ENCODE results near the gene JARID2.

Gene JARID2

DNA sequence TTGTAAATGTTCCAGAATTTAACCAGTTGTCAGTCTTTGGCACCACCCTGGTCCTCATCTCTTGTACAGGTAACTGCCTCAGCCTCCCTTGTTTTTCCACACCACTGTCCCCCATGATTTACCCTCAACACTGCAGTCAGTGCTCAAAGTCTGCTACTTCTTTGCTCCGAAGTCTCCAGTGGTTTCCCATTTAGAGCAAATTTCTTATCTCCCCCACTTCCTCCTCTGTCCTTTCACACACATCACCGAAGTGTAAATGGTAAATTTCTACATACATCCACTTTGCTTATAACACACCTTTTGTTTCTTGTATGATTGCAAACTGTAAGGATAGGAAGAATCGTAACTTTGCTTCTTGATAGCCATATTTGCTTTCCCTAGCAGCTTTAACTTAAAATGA lies 115.3 kb downstream of the JARID2 start:
- DNase-seq = no peak

DNA sequence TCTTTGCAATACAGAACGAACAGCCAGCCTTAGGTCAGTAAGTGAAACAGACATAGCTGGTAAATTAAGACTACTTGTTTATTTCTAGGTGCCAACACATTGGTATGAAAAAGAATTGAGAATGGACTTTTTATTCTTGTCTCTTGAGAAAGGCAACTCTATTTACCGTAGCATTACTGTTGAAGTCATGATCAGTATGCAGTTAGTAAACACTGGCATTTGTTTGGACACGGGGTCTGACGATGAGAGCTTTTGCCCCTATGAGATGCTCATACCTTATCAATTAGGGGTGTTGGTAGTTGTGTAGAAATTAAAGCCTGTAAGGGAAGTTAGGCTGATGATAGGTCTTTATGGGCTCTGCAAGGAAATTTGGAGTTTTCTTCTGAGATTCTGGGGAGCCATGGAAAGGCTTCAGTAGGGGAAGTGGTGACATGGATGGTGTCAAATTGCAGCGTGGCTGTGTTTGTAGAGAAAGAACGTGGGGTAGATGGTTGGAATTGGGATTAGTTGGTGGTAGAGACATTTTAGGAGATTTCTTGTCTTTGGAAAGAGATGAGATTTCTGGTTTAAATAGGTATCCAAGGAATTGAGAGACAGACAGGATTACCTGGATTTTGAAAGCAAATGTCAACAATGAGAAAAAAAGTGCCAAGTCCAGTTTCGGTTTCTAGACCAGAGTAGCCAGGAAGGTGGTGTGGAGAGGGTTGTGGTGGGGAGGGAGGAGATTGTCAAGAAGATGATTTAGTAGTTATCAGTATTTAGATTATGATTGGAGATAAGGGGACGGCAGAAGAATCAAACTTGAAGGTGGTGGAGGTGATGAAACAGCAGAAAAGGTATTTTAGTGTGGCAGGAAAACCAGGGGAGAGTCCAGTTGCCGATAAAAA lies 116.6 kb downstream of the JARID2 start:
- DNase-seq = no peak

DNA sequence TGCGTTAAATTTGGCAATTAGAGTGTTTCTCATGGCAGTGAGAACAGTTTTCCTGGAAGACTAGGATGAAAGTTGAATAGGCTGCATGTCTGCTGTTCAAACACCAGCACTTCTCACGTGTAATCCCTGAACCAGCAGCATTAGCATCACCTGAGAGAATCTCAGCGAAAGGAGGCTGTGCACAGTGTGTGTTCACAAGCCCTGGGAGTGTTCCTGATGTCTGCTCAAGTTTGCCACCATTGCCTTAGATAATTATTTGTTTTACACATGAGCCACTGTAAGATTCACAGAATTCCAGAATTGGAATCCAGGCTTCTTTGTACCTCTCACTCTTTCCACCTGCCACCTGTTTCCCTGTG lies 117.3 kb downstream of the JARID2 start:
- DNase-seq = no peak

DNA sequence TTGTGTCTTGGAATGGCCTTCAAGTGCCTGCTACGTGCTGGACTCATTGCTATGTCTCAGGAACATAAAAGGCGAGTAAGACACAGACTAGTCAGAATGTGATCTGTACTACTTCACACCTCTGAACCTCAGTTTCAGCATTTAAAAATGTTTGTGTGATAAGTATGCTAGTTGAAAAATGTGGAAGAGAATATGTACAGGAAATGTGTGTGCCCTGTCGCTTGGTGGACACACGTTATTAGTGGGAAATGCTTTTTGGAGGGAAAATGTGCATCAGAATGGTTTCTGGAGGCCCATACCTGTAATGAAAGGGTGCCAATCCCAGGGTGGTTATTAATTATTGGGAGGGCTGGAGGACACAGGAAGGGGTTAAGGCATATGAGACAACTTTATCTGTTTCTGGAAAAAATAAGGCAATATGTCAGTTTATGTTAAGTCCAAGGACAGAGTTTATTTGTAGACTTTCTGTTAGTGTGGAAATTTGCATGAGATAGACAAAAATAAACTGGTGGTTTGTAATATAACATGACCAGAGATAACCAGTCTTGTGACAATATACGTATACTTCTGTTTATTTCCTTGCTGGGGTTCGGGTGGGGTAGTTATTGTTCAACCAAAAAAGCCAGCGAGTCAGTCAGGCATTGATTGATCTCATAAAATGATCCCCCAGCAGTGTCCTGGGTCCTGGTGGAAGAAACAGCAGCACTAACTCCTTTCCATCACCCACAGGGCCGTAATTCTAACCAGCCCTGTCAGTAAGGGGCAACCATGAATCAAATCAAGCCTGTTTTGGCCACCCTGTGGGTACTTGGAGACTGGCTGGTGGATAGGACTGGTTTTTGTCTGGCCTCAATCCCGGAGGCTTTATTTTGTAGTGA lies 117.9 kb downstream of the JARID2 start:
- no peak for DNase-seq

DNA sequence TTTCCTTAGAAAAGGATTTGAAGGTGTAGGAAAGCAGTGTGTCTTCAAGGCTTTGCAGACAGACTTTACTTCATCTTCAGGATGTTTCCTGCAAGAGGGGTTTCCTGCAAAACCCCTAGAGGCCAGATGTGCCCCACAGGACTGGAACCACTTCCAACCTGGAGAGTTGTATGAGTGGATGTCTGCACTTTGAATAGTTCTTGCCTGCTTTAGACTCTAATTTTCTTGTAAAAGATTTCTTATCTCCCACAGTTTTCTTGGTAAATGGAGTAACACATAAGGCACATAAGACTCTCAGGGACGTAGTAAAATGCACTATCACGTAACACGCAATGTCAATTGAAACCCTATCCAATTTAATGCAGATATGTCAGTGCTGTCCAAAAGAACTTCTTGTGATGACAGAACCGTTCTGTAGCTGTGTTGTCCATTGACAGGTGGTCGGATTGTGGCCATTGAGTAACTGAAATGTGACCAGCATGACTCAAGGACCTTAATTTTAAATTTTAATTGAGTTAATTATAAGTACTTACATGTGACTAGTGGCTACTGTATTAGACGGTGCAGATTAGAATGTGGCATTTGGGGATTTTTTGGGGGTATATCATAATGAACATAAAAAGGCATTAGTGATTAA lies 118.7 kb downstream of the JARID2 start:
- no peak for DNase-seq

DNA sequence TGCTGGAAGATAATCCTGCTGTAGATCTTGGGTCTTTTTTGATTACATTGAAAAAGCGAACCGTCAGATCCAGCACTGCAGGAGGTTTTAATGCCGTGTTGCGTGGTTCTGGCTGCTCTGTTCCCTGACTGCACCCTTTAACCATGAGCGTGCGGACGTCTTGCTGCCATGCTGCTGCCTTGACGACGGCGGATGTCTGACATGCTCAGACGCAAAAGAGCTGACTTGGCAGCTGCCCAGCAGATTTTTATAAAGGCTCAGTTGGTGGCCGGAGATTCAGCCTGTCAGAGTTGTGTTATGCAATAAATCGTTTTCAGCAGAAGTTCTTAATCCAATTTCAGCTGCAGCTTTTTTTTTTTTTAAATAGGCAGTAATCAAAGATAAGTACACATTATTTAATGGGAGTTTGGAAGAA lies 119.4 kb downstream of the JARID2 start:
- DNase-seq = no peak

DNA sequence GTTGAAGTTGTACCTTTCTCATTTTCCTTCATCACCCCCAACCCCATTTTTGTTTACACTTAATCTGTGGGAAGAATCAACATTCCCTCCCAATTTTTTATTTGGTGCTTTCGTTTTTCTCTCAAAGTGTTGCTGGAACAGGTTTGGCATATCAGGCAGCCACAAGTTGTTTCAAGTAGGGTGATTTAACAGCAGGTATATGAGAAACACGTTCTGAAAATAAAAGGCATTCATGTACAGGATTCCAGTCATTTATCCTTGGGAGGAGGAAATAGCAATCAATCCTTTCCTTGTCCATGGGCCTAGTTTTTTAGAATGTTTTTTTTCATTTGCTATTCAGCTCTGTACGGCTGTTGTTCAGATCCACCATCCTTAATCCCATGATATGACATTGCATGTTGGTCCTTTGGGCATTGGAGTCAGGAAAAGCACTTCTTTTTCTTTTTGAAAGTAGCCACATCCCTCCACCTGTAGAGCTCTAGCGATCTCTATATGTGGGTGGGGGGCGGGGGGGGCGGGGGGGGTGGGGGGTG lies 120.2 kb downstream of the JARID2 start:
- DNase-seq = no peak

DNA sequence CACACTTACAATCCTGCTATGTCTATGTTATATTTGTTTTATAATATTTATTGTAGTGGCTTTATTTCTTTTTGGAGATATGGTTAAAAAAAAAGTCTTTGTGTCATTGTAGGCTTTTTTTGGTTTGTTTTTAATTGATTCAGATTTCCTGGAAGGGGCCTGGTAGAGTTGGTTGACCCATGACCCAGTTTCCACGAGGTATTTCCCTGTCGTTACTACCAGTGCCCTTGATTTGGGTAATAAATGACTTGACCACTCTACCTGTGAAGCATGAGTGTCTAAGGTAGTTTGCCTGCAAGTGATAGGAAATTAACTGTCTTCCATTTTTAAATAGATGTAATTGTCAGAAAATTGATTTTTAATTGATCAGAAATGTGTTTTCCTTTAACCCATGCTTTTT lies 121.0 kb downstream of the JARID2 start:
- no peak for DNase-seq

DNA sequence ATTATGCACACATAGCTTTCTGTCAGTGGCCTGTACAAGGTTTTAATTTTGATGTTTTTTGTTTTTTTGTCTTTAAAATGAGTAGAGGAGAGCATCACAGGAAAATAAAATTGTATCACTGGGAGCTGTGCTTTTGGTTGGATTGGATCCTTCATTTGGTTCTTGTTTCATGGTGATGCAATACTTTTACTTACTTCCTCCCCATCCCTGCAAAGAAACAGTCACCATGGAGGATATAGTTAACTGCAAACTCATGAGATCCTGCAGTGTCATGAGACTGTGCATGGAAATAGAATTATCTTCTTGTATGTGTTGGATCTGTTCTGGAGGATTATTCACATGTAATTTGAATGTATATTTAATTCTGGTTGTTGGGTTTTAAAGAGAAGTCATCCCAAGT lies 122.3 kb downstream of the JARID2 start:
- DNase-seq = no peak

DNA sequence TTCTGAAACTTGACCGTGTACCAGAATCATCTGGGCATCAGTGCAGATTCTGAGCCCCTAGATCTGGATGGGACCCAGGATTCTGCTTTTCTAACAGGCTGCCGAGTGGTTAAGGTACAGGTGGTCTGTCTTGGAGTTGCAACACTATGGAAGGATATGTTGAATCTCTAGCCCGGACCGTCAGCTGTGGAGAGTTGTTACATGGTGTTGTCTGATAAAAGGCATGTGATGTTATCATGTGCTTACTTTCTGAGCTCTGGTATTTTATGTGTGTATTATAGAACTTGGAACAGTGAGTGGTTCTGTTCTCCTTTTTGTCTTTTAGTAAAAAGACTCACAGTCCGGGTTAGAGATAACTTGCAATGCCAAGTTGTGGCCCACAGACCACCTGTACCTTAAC lies 123.0 kb downstream of the JARID2 start:
- DNase-seq = no peak

DNA sequence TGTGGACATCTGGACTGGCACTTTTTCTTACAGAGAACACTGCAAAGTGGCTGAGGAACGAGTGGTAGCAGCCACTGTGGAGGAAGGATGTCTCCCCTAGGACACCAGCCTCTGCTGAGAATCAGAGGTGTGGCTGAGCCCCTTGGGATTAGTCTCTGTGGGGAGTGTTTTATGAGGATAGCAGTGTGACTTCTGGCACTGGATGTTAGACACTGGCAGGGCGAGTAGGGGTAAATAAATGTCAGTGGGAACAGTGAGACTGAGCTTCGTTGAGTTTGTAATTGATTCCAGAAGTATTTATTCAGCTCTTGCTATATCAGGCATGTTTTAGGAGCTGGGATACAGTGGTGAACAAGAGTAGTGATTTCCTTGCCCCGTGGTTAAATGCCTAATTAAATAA lies 124.0 kb downstream of the JARID2 start:
- no peak for DNase-seq

DNA sequence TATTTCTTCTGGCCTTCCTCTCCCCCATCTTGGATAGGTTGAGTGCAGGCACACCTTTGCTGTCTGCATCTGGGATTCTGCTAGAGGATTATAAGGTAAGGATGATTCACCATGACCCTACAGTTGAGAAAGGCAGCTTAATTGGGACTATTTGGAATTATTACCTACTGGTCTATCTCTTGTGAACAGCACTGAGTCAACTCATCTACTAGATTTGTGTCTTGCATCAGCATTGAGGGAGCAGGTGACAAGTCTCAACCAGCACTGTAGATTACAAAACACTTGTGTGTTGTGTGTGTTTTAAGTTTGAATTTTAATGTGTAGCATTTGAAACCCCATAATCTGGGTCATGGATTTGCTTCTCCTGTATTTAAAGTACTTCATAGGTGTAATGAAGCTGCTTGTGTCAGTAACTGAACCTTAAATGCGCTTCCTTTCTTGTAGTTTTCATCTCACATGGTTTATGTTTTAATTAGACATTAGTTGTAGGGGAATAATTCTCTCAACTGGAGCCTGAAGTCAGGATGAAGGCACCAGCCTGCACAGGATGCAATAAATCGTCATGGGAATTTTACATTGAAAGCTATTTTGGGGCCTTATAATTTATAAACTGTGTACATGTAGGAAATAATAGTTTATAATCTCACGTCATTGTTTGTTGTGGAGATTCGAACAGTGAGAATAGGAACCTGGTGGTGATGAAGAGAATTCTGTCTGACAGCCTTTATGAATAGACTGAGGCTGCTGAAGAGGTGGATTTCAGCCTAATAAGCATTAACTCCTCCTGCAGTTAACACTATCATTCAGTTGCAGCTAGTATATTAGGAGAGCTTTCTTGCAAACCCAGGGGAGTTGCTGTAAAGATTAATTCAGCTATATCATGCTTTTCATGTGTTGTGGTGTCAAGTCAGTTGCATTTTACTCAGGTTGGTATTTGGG lies 125.1 kb downstream of the JARID2 start:
- DNase-seq = no peak

DNA sequence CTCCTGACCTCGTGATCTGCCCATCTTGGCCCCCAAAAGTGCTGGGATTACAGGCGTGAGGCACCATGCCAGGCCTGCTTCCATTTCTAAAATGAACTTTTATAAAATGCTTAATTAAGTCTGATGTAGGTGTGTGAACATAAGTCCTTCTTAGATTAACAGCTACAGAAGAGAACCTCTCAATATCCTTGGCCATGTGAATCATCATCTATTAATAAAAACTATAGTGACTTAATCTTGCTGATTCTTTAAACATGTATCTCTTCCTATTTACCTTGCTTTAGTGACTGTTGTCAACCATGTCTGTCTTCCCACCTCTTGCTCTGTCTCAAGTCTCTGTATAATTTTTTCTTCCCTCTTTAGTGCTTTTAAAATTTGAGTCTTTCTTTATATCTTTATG lies 127.1 kb downstream of the JARID2 start:
- no peak for DNase-seq

DNA sequence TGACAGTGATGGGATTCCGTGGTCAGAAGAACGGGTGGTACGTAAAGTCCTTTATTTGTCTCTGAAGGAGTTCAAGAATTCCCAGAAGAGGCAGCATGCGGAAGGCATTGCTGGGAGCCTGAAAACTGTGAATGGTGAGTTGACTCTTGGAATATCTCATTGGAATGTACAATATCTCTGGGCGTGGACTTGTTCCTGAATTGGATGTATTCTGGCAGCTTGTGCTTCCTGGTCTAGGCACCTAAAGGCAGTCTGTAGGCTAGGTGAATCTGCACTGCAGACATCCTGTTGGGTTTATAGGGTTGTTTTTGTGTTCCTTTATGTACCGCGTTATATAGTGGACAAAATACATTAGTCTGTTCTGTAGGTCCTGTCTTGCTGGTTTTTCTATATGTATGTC lies 128.2 kb downstream of the JARID2 start:
- no peak for DNase-seq

DNA sequence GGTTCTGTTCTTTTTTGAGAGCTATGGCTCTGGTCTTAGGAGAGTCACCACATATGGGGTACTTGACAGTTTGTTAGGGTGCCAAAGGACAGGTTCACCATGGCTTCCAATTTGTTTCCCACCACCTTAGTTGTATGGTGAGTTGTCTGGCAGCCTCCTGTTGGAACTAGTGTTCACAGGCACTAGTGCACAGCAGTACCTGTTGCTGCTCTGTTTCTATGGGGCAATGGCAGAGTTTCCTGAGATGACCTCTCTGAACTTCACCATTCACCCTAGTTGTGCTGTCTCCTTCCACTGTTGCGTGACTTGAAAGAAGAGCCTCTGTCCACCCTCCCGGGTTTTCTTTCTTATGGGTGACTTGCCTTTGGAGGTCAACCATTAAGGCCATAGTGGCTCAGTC lies 129.1 kb downstream of the JARID2 start:
- no peak for DNase-seq

DNA sequence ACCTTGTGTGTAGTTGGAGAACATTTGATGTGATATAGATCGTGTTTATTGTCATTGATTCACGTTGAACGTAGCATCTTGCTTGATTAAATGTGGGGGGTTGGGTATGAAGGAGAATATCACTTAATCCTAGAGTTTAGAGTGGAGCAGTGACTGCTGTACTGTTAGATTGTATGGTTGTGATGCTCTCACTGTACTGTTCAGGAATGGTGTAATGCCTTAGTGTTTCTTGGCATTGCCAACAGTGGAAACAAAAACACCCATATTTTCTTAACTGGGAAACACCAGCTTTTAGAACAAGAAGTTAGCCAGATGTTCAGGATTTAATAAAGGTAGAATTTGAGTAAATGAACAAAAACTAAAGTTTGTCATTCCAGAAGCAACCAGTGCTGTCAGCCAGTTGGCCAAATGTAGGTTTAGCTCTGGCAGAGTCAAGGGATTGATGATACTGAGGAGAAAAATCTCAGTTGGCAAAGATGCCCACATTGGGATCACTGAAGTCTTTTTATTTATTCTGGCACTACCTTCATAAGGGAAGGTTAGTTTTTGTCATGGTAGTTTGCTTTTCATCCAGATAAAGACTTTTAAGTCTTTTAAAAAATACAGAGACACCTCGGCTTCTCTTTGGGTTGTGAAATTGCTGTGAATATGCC lies 129.9 kb downstream of the JARID2 start:
- no peak for DNase-seq

DNA sequence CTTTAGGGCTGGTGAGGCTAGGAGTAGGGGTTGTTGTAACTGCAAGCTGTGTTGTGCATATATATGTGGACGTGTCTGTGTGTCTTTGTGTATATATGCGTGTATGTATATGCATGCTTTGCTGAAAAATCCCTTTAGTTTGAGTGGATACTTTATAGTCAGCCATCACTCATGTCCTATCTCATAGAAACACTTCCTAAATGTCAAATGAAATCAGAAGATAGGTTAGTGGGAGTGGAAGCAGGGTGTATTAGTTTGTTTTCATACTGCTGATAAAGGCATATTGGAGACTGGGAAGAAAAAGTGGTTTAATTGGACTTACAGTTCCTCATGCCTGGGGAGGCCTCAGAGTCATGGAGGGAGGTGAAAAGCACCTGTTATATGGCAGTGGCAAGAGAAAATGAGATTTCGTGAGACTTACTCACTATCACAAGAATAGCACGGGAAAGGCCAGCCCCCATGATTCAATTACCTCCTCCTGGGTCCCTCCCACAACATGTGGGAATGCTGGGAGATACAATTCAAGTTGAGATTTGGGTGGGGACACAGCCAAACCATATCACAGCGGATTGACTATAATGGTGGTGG lies 131.1 kb downstream of the JARID2 start:
- no peak for DNase-seq

DNA sequence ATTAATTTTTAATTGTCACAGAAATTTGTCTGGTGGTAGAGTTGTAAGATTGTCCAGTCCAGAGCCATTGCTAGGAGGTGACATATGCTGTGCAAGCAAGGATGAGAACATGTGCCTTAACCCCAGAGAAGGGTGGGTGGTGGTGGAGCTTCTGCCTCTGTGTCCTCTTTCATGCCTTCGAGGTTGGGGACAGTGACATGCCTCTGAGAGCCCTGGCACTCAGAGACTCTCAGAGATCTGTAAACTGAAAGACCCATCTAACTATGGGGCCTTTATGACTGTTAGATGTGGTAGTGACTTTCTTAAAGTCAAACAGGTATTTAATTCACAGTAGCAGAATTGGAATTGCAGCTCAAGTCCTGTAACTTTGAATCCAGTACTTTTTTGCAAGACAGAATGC lies 132.4 kb downstream of the JARID2 start:
- DNase-seq = no peak

DNA sequence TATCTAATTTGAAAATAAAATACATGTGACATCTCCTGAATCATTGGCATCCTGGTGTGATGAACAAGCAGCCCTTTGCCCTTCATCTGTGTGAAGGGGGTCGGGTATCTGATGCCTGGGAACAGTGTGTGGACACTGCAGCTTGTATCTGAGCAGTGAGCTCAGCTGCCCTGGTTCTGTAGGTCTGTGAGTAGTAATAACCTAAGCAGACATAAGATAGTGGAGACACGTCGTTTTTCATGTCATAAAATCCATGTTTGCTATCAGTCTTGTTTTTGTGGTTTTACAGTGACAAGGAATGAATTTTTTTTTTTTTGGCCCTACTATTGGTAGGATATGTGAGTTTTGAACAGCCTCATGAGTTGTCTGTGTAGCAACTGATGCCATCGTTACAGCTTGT lies 133.0 kb downstream of the JARID2 start:
- no peak for DNase-seq

DNA sequence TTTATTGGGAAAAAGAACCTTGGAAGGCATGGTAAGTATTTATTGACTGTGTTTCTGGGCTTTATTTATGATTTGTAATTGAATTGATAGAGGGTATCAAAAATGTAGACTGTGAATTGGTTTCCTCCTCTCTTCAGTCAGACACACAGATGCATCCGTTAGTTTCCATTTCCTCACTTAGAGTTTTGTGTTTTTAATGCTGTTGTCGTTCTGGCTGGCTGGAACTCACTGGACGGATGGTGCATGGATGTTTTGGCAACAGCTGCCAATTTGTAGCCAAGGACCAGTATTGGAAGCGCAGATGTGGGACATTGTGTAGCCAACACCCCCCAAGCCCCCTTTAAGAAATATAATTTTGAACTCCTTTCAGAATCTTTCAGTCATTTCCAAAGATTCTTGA lies 134.5 kb downstream of the JARID2 start:
- DNase-seq = no peak

DNA sequence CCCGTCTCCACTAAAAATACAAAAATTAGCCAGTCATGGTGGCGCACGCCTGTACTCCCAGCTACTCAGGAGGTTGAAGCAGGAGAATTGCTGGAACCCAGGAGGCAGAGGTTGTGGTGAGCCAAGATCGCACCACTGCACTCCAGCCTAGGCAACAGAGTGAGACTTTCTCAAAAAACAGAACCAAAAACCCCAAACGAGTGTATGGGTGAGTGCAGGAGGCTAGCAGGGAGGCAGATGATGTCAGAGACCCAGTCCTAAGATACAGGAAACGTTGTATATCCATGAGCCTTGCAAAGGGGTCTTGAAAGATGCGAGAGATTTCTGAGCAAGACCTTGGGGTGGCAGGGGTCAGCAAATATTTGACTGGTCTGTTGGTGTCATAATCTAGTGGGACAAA lies 136.2 kb downstream of the JARID2 start:
- no peak for DNase-seq

Data from cortex of kidney (tissue), 1 donor.